Measurements from ENCODE around the gene AGAP1. TPM values are rescaled to one million over a fixed set of nuclear protein-coding genes. Genes with fewer than 3 reads are reported as not detected.

The AGAP1 gene
- polyA plus RNA-seq, 4 donors, result 17.5 to 19.9 (median 19.3) TPM

GRCh38 chr2:236156095-236156859, 662.4 kb downstream of the AGAP1 start:
- no peak for DNase-seq (ENCODE audit: low read depth in 4 of 4, low spot score in 3 of 4)

- no peak for DNase-seq (ENCODE audit: low read depth in 4 of 4, low spot score in 3 of 4)
Observed at GRCh38 chr2:236156860-236157194, 663.0 kb downstream of the AGAP1 start.

DNA sequence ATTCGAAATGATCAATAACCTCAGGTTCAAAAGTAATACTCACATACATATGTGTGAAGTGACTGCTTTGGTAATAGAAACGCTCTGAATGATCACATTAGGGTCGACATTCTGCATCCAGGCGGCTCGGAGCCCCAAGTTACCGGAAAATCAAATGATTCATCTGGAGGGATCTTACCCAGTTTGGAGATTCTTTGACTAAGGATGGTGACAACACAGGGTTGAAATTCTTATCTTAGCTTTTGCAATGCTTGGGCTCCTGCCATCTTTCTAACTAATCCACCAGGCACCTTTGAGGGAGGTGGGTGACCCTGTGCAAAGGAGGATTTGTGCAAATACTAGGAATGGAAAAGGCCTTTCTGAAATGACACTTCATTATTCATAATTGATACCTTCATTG, 663.5 kb downstream of the AGAP1 start:
- no peak for DNase-seq (ENCODE audit: low read depth in 4 of 4, low spot score in 3 of 4)

DNA sequence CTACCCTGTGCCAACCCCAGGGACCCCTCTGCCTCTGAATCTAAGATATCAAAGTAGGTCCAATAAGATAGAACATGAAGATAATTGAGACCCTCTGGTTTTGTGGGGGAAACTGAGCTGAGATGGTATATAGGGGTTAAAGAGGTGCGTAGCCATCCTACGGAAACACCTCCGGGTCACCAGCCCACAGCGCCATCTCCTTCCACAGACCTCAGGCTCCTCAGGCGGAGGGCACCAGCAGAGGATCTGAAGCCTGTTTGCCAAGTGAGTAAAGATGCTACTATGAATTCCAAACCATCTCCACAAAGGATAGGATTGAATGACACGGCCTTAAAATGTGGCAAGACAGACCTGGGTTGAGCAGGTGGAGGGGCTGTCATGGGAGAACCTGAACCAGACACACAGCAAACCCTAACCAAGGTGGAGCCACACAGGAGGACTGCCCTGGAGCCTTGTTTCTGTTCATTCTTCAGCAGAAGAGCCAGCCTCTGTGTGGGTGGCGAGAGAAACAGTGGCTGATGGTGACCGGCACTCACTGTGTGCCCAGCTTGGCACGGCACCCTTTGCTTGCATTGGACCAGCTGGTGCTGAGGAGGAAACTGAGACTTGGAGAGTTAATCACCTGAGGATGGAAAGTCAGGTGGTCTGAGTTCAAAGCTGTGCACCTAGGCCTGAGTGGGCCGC, 664.1 kb downstream of the AGAP1 start:
- no peak for DNase-seq (ENCODE audit: low read depth in 4 of 4, low spot score in 3 of 4)

GRCh38 chr2:236158969-236159777, 665.3 kb downstream of the AGAP1 start:
- DNase-seq (ENCODE audit: low read depth in 4 of 4, low spot score in 3 of 4), result no peak

DNA sequence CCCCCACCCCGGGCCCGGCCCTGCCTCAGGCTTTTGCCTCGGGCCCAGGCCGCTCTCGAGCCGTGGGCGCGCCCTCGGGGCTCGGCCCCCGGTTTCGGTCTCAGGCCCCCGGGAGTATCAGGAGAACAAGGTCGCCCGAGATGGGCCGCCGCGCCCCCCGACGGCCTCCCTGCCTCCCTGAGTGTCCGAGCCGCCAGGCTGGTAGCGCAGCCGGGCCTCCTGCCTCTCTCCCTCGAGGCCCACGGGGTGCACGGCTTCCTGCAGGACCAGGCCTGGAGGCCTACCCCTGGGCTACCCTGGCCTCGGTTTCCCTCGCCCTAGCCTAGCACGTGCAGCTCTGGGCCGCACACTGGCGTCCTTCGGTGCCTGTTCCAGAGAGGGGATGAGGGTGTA, 665.9 kb downstream of the AGAP1 start:
- no peak for DNase-seq (ENCODE audit: low read depth in 4 of 4, low spot score in 3 of 4)

- no peak for DNase-seq (ENCODE audit: low read depth in 4 of 4, low spot score in 3 of 4)
Observed at GRCh38 chr2:236160366-236161081, 666.7 kb downstream of the AGAP1 start.

DNA sequence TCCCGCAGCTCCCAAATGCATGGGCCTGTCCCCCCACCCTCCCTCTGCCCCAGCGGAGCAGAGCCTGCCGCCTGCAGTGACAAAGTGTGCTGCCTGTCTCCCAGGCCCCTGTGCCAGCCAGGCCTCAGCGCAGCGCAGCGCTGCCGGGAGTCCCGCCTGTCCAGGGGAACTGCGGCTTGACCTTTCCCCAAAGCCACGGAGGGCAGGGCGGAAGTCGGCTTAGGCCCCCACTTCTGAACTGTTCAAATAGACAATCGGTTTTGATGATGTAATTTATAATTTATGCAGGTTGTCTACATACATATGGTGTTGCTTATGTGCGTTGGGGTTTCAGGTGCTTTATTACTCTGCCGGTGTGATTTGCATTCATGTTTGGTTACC, 667.2 kb downstream of the AGAP1 start:
- DNase-seq (ENCODE audit: low read depth in 4 of 4, low spot score in 3 of 4), result no peak

DNA sequence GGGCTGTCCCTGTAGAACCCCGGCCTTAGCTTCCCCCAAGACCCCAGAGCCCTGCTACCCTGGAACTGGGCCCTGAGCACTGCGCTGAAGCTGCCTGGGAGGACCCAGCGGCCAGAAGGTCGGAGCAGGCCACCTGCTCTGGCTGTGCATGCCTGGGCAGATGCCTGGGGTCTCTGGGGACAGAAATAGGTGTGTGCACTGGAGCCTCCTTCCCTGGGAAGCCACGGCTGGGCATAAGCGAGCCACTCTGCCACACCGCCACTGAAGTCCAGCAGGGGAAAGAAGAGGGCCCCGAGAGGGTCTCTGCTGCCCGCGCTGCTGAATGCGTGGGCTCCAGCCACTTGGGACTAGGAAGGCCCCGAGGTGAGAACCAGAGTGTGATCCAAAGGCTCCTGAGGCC, 667.7 kb downstream of the AGAP1 start:
- DNase-seq (ENCODE audit: low read depth in 4 of 4, low spot score in 3 of 4), result no peak

GRCh38 chr2:236162031-236162845, 668.4 kb downstream of the AGAP1 start:
- no peak for DNase-seq (ENCODE audit: low read depth in 4 of 4, low spot score in 3 of 4)

DNA sequence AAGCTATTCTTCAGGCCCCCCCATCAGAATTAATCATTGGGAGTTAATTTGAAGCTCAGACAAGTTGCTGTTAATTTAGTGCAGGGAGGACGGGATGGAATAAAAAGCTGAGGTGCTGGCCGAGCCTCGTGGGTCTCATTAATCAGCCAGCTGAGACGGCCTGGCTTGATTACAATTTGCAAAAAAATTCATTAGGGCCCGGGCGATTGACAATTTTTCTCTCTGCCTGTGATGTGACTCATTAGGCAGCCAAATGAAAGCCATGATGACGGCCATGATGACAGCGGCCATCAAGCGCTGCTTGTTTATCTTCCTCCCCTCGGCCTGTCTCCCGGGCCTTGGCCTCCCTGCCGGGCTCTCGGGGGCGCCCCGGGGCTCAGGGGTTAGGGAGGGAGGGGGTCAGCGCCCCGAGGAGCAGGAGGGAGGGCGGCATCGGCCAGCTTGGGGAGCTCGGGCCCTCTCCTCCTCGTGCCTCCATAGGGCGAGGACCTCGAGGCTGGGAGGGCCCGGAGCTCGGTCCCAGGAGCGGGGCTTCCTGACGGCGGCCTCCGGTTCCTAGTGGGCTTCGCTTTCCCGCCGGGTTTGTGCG, 669.1 kb downstream of the AGAP1 start:
- DNase-seq (ENCODE audit: low read depth in 4 of 4, low spot score in 3 of 4), result no peak

DNA sequence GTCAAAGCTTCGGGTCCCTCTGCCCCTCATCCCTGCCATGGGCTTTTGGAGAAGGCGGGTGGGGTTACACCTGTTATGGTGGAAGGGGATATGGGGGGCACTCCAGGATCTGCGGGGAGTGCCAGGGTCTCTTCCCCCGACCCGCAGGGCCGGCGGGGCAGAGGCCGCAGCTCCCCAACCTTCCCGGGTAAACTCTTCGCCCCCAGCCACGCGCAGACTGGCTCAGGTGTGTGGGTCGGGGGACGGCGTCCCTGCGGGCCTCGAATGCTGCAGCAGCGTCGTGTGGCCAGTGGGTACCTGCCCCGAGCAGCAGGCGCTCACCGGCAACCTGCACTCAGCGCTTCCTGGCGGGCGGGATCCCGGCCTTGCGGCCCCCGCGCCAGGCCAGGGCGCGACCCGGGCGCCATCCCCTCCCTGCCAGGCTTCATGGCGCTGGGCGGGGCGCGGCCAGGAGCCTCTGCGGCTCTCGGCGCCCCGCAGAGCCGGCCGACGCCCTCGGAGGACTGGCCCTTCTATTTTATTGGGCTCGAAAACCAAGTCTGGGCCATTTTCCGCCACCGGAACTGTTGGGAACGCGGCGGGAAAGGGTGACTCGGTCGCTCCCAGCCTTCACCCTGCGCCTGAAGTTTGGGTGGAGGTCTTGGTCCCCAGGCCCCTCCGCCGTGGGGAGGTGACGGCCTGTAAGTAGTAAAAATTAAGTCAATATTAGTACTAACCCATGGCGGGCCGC, 669.8 kb downstream of the AGAP1 start:
- DNase-seq (ENCODE audit: low read depth in 4 of 4, low spot score in 3 of 4), result no peak

- no peak for DNase-seq (ENCODE audit: low read depth in 4 of 4, low spot score in 3 of 4)
Observed at GRCh38 chr2:236164201-236164924, 670.5 kb downstream of the AGAP1 start.

- no peak for DNase-seq (ENCODE audit: low read depth in 4 of 4, low spot score in 3 of 4)
Observed at GRCh38 chr2:236164925-236165841, 671.3 kb downstream of the AGAP1 start.

DNA sequence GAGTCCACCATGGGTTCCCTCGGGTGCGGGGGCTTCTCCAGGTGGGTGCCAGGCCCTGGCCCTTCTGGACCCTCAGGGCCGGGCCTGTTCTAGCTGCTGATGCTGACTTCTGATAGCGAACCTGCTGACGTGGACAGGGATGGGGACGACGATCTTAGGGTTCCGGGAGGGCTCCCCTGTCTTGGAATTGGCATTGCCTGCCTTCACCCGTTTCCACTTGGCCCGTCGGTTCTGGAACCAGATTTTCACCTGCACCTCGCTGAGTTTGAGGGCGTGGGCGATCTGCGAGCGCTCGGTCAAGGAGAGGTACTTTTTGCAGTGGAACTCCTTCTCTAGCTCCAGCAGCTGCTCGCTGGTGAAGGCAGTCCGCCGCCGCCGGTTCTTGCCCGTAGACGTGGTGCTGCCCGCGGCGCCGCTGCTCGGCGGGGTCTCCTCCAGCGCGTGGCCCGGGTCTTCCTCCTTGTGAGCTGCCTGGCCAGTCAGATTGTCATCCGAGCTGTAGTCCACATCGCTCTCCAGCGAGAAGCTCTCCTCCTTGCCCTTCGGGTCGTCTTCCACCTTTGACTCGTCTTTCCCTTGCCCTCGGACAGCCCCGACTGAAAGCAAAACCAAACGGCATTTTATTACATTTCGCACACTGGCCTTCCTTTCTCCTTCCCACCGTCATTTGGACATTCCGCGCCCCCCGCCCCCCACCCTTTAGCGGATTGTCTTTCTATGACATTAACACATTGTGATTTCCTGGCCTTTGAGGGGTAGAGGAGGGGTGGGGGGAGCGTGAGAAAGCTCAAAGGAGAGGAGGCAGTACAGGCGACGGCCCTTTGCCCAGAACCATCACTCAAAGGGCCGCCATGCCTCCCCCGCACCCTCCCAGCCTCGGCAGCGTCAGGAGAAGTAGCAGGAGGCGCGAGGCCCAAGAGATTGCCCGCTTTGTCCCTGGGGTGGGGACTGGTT, 672.3 kb downstream of the AGAP1 start:
- no peak for DNase-seq (ENCODE audit: low read depth in 4 of 4, low spot score in 3 of 4)

DNA sequence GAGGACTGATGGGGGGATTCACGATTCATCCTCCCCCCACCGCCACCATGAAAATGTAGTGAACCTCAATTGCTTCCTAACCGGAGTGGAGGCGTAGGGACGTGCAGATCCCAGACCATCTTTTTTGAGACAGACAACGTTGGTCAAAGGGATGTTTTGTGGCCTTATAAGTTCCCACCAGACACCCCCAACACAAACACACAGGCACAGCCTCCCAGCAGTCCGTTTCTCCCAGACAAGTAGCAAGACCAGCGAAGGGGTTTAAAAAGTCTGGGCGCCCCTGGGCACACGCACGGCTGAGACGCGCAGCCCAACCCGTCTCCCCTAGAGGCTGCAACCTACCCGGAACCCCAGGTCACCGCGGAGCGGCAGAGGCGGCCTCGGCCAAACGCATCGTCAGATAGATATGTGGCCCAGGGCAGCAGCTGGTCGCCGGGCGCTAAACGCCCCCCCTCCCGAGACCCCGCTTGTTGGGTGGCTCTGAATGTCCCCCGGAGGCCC, 673.0 kb downstream of the AGAP1 start:
- no peak for DNase-seq (ENCODE audit: low read depth in 4 of 4, low spot score in 3 of 4)

All from left renal pelvis (tissue), 4 donors.